HG03045 (cell line): Measurements from ENCODE around the gene KRTAP17-1.

Source experiments
- ATAC-seq: cut with Tn5 transposase; IDR thresholded peaks from one replicate; pipeline ENCODE4 v1.9.1; 2021; ENCODE audit warnings: mild to moderate bottlenecking, moderate library complexity; ENCODE audit not compliant: unreplicated experiment

The KRTAP17-1 gene

DNA sequence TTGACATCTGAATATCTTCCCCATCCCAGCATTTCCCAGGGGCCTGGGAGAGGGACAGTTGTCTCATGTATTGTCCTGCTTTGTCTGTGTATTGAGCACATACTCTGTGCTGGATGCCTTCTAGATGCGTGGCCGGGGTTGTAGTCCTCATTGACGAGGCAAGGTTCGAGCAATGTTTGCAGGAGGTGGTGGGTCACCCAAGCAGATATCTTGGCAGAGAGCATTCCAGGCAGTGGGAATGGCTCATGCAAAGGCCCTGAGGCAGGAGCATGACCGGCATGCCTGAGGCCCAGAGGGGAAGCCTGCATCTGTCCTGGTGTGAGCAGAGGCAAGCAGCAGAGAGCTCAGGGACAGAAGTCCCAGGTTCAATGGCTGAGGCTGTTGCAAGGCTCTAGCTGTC, 17.6 kb upstream of the KRTAP17-1 start:
- no peak for ATAC-seq

DNA sequence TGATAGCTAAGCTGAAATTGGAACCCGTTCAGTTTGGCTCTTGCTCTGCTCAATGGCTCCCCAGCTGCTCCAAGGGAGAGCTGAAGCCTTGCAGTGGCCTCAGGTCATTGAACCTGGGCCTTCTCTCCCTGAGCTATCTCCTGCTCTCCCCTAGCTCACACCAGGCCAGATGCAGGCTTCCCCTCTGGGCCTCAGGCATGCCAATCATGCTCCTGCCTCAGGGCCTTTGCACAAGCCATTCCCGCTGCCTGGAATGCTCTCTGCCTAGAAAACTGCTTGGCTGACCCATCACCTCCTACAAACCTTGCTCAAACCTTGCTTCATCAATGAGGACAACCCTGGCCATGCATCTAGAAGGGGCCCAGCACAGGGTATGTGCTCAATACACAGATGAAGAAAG, 16.7 kb upstream of the KRTAP17-1 start:
- ATAC-seq: no peak

DNA sequence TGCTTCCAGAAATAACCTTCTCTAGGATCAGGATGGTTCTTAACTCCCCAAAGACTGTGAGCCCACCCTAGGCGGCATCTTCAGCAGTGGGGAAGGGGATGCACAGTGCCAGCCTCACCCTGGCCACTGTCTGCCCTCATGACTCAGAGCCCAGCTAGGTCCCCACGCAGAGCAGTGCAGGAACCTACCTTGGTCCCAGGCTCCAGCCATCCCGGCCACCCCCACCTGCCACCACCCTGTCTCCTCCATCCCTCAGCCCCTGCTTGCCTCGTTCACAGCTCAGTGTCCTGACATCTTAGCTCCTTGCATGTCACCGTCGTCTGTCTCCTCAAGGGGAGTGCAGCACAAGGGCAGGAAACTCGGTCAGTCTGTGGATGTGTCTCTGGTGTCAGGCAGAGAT, 16.1 kb upstream of the KRTAP17-1 start:
- ATAC-seq: no peak

GRCh38 chr17:41329279-41329948, 13.9 kb upstream of the KRTAP17-1 start:
- no peak for ATAC-seq

DNA sequence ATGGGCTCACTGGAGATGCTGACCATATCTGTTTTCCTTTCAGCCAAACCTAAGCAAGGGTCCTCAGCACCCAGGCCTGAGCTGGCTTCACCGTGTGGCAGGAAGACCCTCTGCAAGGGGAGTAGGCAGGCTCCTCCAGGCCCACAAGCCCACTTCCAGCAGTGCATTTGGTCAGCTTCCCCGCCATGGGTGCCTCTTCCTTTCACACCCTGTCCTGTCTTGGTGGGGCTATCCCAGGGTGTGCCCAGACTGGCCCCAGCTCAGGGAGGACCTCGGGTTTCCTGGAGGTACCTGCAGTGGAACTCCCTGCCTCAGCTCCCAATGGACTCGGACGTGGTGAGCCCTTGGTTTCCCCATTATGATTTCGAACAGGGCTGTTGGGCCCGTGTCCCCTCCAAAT, 12.7 kb upstream of the KRTAP17-1 start:
- ATAC-seq: no peak

DNA sequence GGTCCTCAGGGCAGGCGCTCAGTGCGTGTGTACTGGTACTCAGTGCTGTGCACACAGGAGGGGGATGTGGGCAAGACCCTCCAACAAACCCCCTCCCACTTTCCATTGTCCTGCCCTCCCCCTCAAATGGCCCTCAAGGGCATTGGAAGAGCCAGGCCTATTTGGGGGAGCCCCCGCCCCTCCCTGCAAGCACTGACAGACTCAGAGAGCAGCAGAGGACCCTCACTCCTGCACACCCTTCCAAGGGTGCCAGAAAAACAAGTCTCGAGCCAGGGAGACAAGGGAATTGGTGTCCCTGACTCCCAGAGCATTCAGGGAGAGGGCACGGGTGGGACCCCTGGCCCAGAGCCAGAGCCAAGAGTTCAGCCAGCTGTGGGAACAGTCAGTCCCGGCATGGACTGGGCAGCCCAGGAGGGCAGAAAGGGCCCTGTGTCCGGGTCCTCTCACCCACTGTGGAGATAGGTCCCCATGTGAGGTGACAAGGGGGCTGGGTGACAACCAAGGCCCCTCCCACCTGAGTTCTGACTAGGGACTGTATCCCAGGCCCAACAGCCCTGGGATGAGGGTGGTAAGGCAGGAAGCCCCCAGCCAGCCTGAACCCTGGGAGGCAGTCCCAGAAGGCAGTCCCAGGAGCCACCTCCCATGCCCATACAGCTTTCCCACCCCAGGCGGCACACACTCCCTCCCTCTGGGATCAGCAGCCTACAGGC, 12.1 kb upstream of the KRTAP17-1 start:
- ATAC-seq: no peak

DNA sequence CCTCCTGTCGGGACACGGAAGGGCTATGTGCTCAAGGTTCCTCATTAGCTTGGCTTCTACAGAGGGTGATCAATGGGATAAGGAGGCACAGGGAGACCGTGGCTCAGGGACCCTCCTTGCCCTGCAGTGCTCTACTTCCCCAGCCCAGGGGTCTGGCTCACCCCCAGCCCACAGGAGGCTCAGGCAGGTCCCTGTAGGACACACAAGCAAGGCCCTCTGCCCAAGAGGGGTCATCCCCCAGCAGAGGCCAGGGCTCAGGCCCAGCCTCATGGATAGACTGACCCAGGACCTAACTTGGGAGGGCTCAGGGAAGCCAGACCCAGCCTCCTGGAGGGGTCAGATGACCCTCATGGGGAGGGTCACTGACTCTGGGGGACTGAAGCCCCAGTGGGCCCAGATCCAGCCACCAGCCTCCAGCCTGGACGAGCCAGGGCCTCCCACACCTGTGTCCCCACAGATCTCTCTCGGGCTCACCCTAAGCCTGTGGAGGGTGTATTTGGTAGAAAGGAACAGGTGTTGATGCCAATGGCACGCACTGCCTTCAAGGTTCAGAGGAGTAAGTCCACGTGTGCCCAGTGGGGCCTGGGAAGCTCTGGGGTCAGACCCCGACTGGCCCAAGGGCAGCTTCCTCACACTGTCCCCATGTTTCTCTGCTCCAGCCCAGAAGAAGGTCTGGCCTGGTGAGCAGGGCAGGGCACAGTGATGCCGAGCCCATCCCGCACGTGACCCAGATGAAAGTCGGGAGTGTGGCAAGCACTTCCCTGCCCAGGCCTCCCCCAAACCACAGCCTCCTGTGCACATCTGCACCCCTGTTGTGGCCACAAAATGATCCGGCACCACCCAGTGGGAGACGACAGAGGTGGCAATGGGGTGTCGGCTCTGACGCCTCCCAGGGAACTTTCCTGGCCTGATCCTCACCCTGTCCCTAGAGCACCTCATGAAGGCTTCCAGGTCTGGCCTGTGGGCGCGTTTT, 10.9 kb upstream of the KRTAP17-1 start:
- no peak for ATAC-seq

- no peak for ATAC-seq
These were observed 10.1 kb upstream of the KRTAP17-1 start for GRCh38 chr17:41325611-41326010.

DNA sequence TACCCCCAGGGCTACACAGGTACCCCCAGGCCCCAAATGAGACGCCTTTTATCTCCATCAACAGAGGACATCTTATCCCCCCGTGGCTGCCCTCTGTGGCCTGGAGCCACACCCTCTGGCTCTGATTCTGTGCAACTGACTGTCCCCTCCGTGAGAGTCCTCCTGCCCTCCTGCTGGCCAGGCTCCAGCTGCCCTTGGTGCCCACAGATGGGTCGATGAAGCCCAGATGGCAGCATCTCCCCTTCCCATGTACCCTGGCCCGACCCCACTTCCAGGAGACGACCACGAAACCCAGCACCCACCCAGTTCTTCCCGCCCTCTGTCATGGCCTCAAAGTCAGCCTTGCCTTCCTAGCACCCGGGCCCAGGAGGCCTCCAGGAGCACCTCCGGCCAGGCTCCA, 9.6 kb upstream of the KRTAP17-1 start:
- no peak for ATAC-seq

- no peak for ATAC-seq
These were observed 8.9 kb upstream of the KRTAP17-1 start for GRCh38 chr17:41324180-41325075.

DNA sequence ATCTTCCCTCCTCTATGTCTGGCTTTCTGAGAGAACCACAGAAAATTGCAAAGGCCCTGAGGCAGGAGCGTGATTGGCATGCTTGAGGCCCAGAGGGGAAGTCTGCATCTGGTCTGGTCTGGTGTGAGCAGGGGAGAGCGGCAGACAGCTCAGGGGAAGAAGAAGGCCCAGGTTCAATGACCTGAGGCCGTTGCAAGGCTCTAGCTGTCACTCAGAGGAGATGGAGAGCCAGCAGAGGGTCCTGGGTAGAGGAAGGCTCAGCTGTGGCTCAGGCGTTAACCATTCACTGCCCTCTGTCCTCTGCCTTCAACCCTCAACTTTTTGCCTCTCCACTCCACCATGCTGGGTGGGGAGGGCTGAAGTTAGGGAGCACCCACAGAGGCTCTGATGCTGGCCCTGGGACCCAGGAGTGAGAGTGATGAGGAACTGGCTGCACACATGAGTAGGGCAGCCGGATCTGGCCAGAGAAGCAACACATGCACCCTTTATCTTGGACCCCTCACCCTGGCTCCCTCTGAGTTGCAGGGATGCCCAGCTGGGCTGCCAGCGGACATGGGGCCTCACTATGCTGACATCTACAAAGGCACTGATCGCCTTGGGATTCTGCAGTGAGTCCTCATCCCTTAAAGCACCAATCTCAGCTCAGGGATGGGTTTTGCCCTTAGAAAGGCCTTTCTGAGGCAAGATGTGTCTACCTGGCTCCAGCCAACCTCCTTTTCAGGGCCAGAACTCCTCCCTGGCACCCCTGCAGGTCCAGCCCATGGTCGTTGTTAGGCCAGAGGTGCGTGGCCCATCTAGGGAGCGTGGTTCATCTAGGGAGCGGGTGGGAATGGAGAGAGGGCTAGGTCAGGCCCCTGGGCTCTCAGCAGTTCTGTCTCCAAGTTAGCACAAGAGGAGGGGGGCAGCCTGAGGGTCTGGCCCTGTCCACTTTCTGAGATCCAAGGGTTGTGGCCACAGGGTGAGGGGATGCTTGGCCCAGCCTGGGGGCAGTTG, 7.7 kb upstream of the KRTAP17-1 start:
- ATAC-seq: no peak

DNA sequence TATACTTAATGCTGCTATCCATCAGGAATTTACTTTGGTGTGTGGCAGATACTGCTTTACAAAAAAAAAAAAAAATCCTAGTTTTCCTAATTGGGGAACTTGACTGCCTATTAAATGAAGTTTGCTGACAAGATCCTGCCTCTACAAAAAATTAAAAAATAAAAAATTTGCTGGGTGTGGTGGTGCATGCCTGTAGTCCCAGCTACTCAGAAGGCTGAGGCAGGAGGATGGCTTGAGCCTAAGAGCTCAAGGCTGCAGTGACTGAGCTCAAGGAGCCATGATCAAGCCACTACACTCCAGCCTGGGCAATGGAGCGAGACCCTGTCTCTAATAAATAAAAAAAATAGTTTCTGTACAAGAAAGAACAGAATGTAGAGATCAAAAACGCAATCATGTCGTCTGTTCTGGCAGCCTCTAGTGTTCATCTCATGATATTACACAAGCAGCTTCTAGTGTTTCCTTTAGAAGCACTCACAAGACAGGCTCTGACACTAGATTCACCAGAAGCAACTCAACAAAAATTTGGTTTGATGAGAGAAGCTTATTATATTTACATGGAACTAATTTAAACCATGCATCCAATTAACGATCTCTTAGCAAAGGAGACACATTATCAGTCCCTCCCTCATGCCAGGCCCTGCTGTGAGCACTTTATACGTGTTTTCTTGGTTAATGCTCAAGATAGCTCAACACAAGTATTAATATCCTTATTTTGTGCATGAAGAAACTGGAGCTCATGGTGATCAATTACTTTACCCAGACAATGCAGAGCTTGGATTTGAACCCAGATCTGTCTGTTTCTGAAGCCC, 6.8 kb upstream of the KRTAP17-1 start:
- ATAC-seq: no peak

GRCh38 chr17:41318231-41318630, 2.7 kb upstream of the KRTAP17-1 start:
- no peak for ATAC-seq

GRCh38 chr17:41315814-41316445, 420 bp upstream of the KRTAP17-1 start:
- ATAC-seq: no peak

GRCh38 chr17:41311111-41311510, 4.4 kb downstream of the KRTAP17-1 start:
- ATAC-seq: no peak

- ATAC-seq: no peak
These were observed 6.6 kb downstream of the KRTAP17-1 start, which contains the start of gene KRTAP16-1 for GRCh38 chr17:41308918-41309359. KRTAP16-1 (minus strand) TSS chr17:41309309; CDS start chr17:41309253, 56 bp downstream.

- ATAC-seq: no peak
These were observed 7.1 kb downstream of the KRTAP17-1 start for GRCh38 chr17:41308251-41308917.
